Renal cortical epithelial cell (primary cell): ENCODE data around the gene EOLA1. TPM values are rescaled to one million over a fixed set of nuclear protein-coding genes. Genes with fewer than 3 reads are reported as not detected.
"Not testable (repeated sequence)": the region's sequence is repeated elsewhere in the genome, so short reads cannot be mapped to it uniquely, and the experiment has no call there.

Experiments used
- DNase-seq: peaks from one replicate; pipeline ENCODE4 v3.0.0-alpha.2; 2011; ENCODE audit warnings: low read depth
- total RNA-seq: library from RNA; depleted of rRNA; stranded (reverse); fragments of >200 nt; gene quantifications from 2 replicates; pipeline ENCODE4 v1.2.3, GENCODE V29; 2014

Gene EOLA1
- total RNA-seq, 1 donor from 2014 or later = 15.6 TPM

DNA sequence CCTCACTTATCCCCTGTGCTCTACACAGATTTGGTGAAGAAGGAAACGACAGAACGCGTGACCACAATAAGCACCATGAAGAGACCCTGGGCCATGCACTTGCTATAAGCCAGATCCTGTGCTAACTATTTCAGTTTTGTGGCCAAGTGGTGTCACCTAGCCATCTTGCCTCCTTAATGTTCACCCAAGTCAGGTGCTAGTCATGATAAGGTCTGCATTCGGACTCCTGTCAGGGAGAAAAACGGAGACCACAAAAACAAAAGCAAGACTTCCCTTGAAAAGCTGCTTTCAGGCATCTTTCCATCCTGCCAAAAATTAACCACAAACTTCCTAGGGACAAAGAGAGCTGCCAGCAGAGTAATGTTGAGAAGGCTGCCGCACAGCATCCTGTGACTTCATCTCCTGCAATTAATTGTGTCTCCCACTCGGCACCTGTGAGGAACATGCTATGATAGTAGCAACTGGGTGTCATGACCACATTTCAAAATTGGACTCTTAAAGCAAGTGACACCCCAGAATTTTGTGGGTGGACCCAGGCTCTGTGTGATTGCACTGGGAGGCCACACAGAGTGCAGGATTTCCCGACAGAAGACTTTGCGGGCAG lies 26.9 kb upstream of the EOLA1 start:
- no peak for DNase-seq

GRCh38 chrX:149515954-149516602 lies 24.7 kb upstream of the EOLA1 start:
- no peak for DNase-seq

GRCh38 chrX:149516604-149517003 lies 24.2 kb upstream of the EOLA1 start:
- no peak for DNase-seq

- no peak for DNase-seq
Observed at GRCh38 chrX:149517308-149517707, 23.5 kb upstream of the EOLA1 start.

GRCh38 chrX:149518236-149518635 lies 22.6 kb upstream of the EOLA1 start:
- DNase-seq = no peak

GRCh38 chrX:149520636-149521277 lies 20.1 kb upstream of the EOLA1 start:
- DNase-seq = not testable (repeated sequence)

- no peak for DNase-seq
Observed at GRCh38 chrX:149521438-149521837, 19.4 kb upstream of the EOLA1 start.

GRCh38 chrX:149522916-149523315 lies 17.9 kb upstream of the EOLA1 start:
- DNase-seq = peak; percentile 64

DNA sequence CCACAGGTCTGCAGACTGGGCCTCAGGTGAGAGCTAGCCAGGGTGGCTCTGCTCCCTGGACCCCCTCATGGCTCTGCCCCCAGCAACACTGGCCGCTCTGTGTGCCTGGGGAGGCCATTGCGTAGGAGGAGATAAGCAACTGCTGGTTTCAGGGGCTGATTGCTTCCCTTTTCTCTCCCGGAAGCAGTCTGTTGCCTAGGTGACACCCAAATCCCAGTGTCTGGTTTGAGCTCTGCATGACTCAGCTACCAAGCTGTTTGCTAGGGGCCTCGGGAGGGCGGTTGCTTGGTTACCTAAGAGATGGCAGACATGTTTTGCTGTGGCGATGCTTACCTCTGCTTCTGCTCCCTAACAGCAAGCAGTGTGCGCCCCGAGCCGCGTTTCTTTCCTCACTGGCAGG lies 15.4 kb upstream of the EOLA1 start:
- peak; percentile 32 for DNase-seq

- DNase-seq = not testable (repeated sequence)
Observed at GRCh38 chrX:149525903-149526302, 14.9 kb upstream of the EOLA1 start.

DNA sequence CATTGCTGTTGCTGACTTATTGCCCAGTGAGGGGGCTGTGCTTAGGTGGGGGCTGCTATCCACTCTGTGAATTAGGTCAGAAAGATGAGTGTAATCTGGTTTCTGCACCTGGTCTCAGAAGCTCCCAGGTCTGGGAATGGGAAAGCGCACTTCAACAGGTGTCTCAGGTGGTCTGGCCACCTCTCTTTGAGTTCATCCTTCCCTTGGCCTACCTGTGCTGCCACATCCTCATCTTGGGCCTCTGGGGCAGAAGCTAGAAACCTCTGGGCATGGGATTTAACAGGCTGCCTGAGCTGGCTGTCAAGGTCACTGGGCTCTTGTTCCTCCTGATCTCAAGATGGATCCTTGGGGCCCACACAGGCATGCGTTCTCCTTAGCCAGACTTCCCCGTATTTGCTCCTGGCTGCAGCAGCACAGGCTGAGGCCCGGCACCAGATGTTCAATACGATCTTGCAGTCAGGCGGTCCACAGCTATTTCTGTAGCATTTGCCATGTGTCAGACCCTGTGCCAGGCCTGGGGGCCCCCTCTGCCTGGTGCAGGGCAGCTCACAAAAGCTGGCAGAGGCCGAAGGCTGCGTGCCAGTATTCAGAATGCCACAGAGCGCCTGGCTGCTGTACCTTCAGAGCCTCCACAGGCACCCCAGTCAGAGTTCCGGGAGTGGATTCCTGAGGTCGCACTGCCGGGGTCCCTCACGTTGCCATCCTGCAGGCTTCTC lies 14.3 kb upstream of the EOLA1 start:
- not testable (repeated sequence) for DNase-seq

GRCh38 chrX:149527705-149528104 lies 13.1 kb upstream of the EOLA1 start:
- peak; percentile 32 for DNase-seq

GRCh38 chrX:149528381-149528780 lies 12.4 kb upstream of the EOLA1 start:
- DNase-seq = no peak

GRCh38 chrX:149531599-149531998 lies 9.2 kb upstream of the EOLA1 start:
- no peak for DNase-seq

GRCh38 chrX:149532868-149533267 lies 7.9 kb upstream of the EOLA1 start:
- DNase-seq = not testable (repeated sequence)

GRCh38 chrX:149533999-149534398 lies 6.8 kb upstream of the EOLA1 start:
- not testable (repeated sequence) for DNase-seq

- not testable (repeated sequence) for DNase-seq
Observed at GRCh38 chrX:149534926-149535602, 5.7 kb upstream of the EOLA1 start.

- DNase-seq = not testable (repeated sequence)
Observed at GRCh38 chrX:149537474-149537873, 3.3 kb upstream of the EOLA1 start.

DNA sequence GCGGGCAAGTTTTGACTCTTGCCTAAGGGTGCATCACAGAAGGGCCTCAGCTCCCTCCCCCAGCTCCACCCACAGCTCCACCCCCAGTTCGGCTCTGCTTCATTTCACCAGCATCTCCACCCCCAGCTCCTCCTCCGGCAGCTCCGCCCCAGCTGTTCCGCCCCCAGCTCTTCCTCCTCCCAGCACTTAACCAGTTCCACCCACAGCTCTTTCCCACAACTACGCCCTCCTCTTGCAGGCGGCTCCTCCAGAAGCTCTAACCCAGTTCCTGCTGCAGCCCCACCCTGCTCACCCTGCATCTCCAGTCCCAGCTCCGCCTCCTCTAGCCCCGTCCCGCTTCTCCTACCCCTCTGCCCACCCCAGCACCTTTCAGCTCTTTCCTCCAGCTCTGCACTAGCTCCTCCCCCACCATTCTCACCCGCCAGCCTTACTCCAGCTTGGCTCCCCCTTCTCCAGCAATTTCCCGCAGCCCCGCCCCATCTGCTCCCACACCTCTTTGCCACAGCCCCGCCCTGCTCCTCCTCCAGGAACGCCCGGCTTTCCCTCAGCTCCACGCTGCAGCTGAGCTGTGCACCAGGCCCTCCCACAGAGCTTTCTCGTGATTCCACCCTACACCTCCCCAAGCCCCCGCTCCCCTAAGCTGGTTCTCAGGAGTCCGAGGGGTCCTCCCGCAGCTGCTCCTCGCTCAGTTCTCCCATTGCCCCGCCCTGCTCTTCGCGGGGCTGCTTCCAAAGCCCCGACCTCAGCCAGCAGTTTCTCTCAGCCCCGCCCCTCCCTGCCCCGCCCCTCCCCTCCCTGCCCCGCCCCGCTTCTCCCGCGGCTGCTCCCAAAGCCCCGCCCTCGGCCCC lies 1.3 kb upstream of the EOLA1 start:
- peak; percentile 91 for DNase-seq

DNA sequence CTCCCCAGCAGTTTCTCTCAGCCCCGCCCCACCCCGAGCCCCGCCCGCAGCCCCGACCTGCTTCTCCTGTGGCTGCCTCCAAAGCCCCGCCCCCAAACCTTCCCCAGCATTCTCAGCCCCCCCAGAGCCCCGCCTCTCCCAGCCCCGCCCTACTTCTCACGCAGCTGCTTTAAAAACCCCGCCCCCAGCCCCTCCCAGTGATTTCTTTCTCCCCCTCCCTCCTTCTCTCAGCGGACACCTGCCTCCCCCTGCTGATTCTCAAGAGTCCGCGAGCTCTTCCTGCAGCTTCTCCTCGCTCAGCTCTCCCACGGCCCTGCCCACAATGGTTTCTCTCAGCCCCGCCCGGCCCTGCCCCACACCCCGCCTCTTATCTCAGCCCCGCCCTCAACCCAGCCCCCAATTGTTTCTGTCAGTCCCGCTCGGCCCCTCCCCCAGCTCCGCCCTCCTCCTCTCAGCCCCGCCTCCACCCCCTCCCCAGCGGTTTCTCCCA lies 636 bp upstream of the EOLA1 start:
- DNase-seq = peak; percentile 54

GRCh38 chrX:149541521-149542047 lies 772 bp downstream of the EOLA1 start:
- no peak for DNase-seq
